C4-2B (cell line): Measurements from ENCODE around the gene POPDC2.

Experiments
- ZFX ChIP-seq: fragments of 450-650 bp; IDR thresholded peaks from 2 replicates; pipeline ENCODE4 v1.6.1; 2017
- TF ChIP-seq, protein P1 (sequence below): fragments of 450-650 bp; conservative IDR thresholded peaks from 2 replicates; pipeline ENCODE4 v1.5.1; 2017; ENCODE audit warnings: mild to moderate bottlenecking

DNA sequence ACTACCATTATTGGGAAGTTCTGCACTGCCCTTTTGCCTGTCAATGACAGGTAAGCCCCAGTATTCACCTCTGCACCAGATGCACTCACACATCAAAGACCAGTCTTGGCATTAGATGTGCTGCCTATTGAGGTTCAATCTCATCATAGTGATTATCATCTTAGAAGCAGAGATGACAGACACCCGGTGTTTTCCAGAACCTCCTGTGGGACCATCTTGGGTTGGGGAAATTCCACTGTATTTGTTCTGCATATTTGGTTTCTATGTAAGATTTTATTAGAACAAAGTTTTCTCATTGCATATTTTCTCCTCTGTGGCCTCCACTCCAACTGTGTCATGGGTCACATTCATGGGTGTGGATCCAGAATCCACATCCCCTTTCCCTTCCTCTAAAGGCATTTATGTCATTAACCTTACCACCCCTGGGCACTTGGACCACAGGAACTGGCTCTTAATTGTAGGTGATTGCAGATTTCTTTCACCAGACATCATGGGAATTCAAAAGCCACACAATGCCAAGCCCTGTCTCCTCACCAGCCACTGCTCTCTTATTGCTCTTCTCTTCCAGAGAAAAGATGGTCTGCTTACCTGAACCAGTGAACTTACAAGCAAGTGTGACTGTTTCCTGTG is 31.5 kb downstream of the POPDC2 start:
- TF ChIP-seq, protein P1, sequence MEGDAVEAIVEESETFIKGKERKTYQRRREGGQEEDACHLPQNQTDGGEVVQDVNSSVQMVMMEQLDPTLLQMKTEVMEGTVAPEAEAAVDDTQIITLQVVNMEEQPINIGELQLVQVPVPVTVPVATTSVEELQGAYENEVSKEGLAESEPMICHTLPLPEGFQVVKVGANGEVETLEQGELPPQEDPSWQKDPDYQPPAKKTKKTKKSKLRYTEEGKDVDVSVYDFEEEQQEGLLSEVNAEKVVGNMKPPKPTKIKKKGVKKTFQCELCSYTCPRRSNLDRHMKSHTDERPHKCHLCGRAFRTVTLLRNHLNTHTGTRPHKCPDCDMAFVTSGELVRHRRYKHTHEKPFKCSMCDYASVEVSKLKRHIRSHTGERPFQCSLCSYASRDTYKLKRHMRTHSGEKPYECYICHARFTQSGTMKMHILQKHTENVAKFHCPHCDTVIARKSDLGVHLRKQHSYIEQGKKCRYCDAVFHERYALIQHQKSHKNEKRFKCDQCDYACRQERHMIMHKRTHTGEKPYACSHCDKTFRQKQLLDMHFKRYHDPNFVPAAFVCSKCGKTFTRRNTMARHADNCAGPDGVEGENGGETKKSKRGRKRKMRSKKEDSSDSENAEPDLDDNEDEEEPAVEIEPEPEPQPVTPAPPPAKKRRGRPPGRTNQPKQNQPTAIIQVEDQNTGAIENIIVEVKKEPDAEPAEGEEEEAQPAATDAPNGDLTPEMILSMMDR = no peak
- no peak for TF ChIP-seq ZFX
